Adipocyte (in vitro differentiated cells): Measurements from ENCODE around the gene TNKS2.

Source experiments
- DNase-seq: peaks from one replicate; pipeline ENCODE4 v3.0.0-alpha.2; 2015; ENCODE audit warnings: low read depth
- H3K27me3 ChIP-seq: replicated peaks from 2 replicates; pipeline ENCODE4 v1.7.0; 2013; ENCODE audit warnings: mild to moderate bottlenecking, low read length, moderate library complexity; ENCODE audit not compliant: control insufficient read depth, insufficient read depth
- H3K36me3 ChIP-seq: 2 replicates; pipeline ENCODE4 v1.7.0; 2013; ENCODE audit warnings: low read length, mild to moderate bottlenecking, moderate library complexity; ENCODE audit not compliant: control insufficient read depth, insufficient read depth, severe bottlenecking
- H3K4me1 ChIP-seq: 2 replicates; pipeline ENCODE4 v1.7.0; 2013; ENCODE audit warnings: mild to moderate bottlenecking, low read length, moderate library complexity; ENCODE audit not compliant: control insufficient read depth, insufficient read depth
- H3K4me3 ChIP-seq: 2 replicates; pipeline ENCODE4 v1.7.0; 2013; ENCODE audit warnings: mild to moderate bottlenecking, low read length, moderate library complexity
- H3K9ac ChIP-seq: 2 replicates; pipeline ENCODE4 v1.7.0; 2013; ENCODE audit warnings: mild to moderate bottlenecking, low read length, moderate library complexity
- H3K9me3 ChIP-seq: 2 replicates; pipeline ENCODE4 v1.7.0; 2013; ENCODE audit warnings: mild to moderate bottlenecking, low read length, moderate library complexity; ENCODE audit not compliant: control insufficient read depth

TNKS2 gene

GRCh38 chr10:91820144-91820543, 21.9 kb downstream of the TNKS2 start:
- no peak for DNase-seq
- Histone ChIP-seq H3K9me3 (no peaks in the 10 kb centered on the region), H3K4me3 (no peak overlapping the region), H3K4me1 (no peaks in the 10 kb centered on the region), H3K9ac (no peak overlapping the region), H3K36me3 (peaks cover 97% of the 10 kb centered on the region), H3K27me3 (no peaks in the 10 kb centered on the region)

GRCh38 chr10:91824076-91824475, 25.9 kb downstream of the TNKS2 start:
- DNase-seq = no peak
- peaks cover 98% of the 10 kb centered on the region for H3K36me3 ChIP-seq
- no peaks in the 10 kb centered on the region for H3K9me3 ChIP-seq
- H3K4me3 ChIP-seq = no peak overlapping the region
- no peaks in the 10 kb centered on the region for H3K4me1 ChIP-seq
- H3K27me3 ChIP-seq = no peaks in the 10 kb centered on the region
- H3K9ac ChIP-seq = no peak overlapping the region

GRCh38 chr10:91829268-91829667, 31.0 kb downstream of the TNKS2 start:
- Histone ChIP-seq H3K9me3 (no peaks in the 10 kb centered on the region), H3K4me1 (no peaks in the 10 kb centered on the region), H3K9ac (no peak overlapping the region), H3K4me3 (no peak overlapping the region), H3K36me3 (peaks cover 97% of the 10 kb centered on the region), H3K27me3 (no peaks in the 10 kb centered on the region)
- no peak for DNase-seq

GRCh38 chr10:91838199-91838598, 40.0 kb downstream of the TNKS2 start:
- Histone ChIP-seq H3K4me3 (no peak overlapping the region), H3K27me3 (no peaks in the 10 kb centered on the region), H3K9ac (no peak overlapping the region), H3K36me3 (peaks cover 97% of the 10 kb centered on the region), H3K4me1 (no peaks in the 10 kb centered on the region), H3K9me3 (no peaks in the 10 kb centered on the region)
- DNase-seq = no peak

GRCh38 chr10:91843083-91843482, 44.9 kb downstream of the TNKS2 start:
- Histone ChIP-seq H3K9ac (no peak overlapping the region), H3K4me3 (no peak overlapping the region), H3K27me3 (no peaks in the 10 kb centered on the region), H3K9me3 (no peaks in the 10 kb centered on the region), H3K4me1 (no peaks in the 10 kb centered on the region), H3K36me3 (peaks cover 97% of the 10 kb centered on the region)
- no peak for DNase-seq

DNA sequence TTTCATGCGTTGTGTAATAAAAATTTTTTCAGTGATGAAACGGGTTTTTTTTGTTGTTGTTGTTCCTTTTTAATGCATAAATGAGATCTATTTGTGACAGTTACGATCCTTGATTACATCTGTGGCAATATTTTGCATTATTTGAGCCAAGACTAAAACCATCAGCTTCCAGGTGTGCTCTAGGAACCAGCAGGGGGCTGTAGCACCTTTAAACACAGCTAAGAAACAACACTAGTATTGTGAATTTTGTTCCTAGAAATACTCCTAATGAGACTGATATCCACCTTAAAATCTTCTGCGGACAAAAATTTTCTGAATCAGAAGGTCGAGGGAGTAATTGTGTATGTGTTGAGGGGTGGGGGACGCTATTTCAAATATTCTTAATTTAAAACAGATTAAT, 58.4 kb downstream of the TNKS2 start:
- no peaks in the 10 kb centered on the region for H3K9me3 ChIP-seq
- H3K9ac ChIP-seq = no peak overlapping the region
- DNase-seq = no peak
- peaks cover 93% of the 10 kb centered on the region for H3K36me3 ChIP-seq
- no peak overlapping the region for H3K4me3 ChIP-seq
- no peaks in the 10 kb centered on the region for H3K4me1 ChIP-seq
- no peaks in the 10 kb centered on the region for H3K27me3 ChIP-seq

DNA sequence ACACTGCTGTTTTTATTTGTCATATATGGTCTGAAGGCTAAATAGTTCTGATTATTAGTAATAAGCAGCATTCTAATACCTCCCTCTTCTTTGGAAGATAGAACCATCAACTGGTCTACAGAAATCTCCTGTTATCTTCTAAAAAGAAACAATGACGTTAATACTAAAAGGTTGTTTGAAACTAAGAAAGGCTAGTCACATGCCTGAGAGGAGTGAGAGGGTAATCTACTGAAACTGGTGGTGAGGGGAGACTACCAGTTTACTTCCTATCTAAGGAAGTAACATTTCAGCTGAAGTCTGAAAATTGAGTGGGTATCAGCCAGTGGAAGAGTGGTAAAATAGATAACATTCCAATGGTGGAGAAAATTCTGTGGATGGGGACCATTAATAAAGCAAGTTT, 62.7 kb downstream of the TNKS2 start:
- Histone ChIP-seq H3K4me3 (no peak overlapping the region), H3K27me3 (no peaks in the 10 kb centered on the region), H3K36me3 (peaks cover 92% of the 10 kb centered on the region), H3K9me3 (no peaks in the 10 kb centered on the region), H3K9ac (no peak overlapping the region), H3K4me1 (no peaks in the 10 kb centered on the region)
- no peak for DNase-seq

GRCh38 chr10:91864099-91864498, 65.9 kb downstream of the TNKS2 start:
- Histone ChIP-seq H3K4me3 (no peak overlapping the region), H3K36me3 (peaks cover 65% of the 10 kb centered on the region), H3K4me1 (no peaks in the 10 kb centered on the region), H3K9me3 (no peaks in the 10 kb centered on the region), H3K27me3 (no peaks in the 10 kb centered on the region), H3K9ac (no peak overlapping the region)
- DNase-seq = no peak

DNA sequence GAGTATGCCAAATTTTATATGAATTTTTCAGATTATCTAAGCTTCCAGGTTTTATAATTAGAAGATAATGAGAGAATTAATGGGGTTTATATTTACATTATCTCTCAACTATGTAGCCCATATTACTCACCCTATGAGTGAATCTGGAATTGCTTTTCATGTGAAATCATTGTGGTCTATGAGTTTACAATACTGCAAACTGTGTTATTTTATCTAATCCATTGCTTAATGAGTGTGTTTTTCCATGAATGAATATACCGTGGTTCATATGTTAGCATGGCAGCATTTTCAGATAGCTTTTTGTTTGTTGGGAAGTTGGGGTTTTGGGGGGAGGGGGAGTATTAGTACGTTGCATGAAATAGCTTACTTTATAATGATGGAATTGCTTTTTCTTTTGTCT, 66.5 kb downstream of the TNKS2 start:
- H3K4me1 ChIP-seq = no peaks in the 10 kb centered on the region
- peaks cover 58% of the 10 kb centered on the region for H3K36me3 ChIP-seq
- no peak for DNase-seq
- no peaks in the 10 kb centered on the region for H3K9me3 ChIP-seq
- H3K27me3 ChIP-seq = no peaks in the 10 kb centered on the region
- no peak overlapping the region for H3K4me3 ChIP-seq
- H3K9ac ChIP-seq = no peak overlapping the region

GRCh38 chr10:91865562-91866081, 67.4 kb downstream of the TNKS2 start:
- Histone ChIP-seq H3K4me3 (no peak overlapping the region), H3K9me3 (no peaks in the 10 kb centered on the region), H3K4me1 (no peaks in the 10 kb centered on the region), H3K9ac (no peak overlapping the region), H3K36me3 (peaks cover 50% of the 10 kb centered on the region), H3K27me3 (no peaks in the 10 kb centered on the region)
- DNase-seq = no peak

GRCh38 chr10:91875156-91875555, 76.9 kb downstream of the TNKS2 start:
- Histone ChIP-seq H3K9ac (no peak overlapping the region), H3K4me3 (no peak overlapping the region), H3K9me3 (no peaks in the 10 kb centered on the region), H3K36me3 (no peaks in the 10 kb centered on the region), H3K4me1 (peaks cover 4% of the 10 kb centered on the region), H3K27me3 (no peaks in the 10 kb centered on the region)
- no peak for DNase-seq

- no peaks in the 10 kb centered on the region for H3K9me3 ChIP-seq
- no peaks in the 10 kb centered on the region for H3K36me3 ChIP-seq
- no peak overlapping the region for H3K4me3 ChIP-seq
- peaks cover 7% of the 10 kb centered on the region for H3K4me1 ChIP-seq
- H3K9ac ChIP-seq = no peak overlapping the region
- no peaks in the 10 kb centered on the region for H3K27me3 ChIP-seq
- DNase-seq = no peak
Observed at GRCh38 chr10:91875779-91876178, 77.6 kb downstream of the TNKS2 start.
